ENCODE measurements around the gene AQP5.
A peak's percentile ranks its signal among the peaks of the same experiment; 100 is the strongest.

The AQP5 gene

GRCh38 chr12:49932533-49933130 lies 29.0 kb upstream of the AQP5 start:
- DNase-seq, result no peak

GRCh38 chr12:49933796-49934195 lies 27.9 kb upstream of the AQP5 start:
- no peak for DNase-seq

- DNase-seq, result no peak
These were observed 27.2 kb upstream of the AQP5 start for GRCh38 chr12:49934505-49934904.

DNA sequence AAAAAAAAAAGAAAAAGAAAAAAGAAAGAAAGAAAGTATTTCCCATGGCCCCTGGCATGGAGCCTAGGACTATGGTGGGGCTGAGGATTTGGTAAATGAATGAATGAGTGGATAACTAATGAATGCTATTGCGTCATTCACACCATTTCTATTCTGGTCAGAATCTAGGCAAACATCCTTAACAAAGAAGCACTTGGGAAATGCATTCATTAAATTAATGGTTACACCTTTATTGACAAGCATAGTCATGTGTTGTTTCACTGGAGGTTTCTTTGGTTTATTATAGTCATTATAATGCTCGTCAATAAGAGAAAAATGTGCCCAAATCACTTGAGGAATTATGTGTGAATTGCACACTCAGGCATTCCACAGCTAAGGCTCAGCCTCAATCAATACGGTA lies 24.7 kb upstream of the AQP5 start:
- no peak for DNase-seq

GRCh38 chr12:49937639-49938300 lies 23.9 kb upstream of the AQP5 start:
- DNase-seq, result no peak

DNA sequence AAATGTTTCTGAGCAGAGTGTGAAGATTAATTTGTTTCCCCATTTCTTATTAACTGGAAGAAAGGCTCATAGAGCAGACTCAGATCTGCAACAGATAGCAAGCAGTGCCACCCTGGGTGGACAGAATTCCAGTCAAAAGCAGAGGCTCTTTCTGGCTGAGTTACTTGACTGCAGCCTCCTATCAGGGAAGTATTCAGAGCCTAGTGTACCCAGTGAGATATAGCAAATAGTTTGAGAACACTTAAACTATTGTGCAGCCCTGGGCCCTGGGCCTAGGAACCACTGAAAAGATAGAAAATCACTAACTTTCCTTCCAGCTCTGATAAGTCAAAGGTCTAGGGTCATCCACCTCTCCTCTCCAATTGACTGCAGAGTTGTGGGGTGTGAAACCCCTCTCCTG lies 22.4 kb upstream of the AQP5 start:
- DNase-seq, result no peak

GRCh38 chr12:49939707-49940106 lies 22.0 kb upstream of the AQP5 start:
- no peak for DNase-seq

DNA sequence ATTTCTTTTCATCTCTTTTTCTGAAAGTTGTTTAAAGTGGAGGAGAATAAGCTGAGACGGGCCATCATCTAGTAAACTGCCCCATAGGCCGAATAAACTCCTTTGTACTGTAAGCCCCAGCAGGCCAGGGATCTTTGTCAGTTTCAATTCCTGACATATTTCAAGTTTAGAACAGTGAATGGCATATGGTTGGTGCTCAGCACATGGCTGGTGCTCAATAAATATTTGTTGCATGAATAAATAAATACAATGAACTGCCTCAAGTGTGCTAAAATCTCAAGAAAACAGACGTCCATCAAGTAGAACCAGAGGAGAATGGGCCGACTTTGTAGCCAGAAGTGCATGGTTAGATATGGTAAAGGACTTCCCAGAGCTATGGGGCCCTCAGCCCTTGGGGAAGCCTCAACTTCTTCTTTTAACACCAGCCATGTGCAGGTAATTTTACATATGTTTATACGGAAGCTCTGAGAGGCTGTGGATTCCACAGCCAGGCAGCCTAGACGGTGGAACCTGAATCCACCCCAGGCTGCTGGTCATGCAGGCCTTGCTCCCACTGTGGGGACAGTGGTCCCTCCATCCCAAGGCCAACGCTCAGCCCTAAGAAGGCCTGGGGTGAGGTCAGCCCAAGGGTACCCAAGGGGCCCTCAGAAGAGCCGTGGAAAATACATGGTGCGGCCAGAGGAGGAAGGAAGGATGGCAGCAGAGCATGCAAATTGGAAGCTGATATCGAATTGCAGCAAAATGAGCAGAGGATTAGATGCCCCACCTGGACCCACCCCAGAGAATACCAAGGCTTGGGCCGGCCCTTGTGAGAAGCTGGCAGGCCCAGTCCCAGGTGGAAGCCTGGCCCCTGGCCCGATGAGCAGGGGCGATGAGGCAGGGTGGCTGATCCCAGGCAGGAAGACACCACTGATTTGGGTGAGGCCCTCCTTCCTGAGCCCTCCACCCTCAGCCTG lies 19.8 kb upstream of the AQP5 start:
- no peak for DNase-seq

GRCh38 chr12:49942512-49942893 lies 19.2 kb upstream of the AQP5 start:
- no peak for DNase-seq

DNA sequence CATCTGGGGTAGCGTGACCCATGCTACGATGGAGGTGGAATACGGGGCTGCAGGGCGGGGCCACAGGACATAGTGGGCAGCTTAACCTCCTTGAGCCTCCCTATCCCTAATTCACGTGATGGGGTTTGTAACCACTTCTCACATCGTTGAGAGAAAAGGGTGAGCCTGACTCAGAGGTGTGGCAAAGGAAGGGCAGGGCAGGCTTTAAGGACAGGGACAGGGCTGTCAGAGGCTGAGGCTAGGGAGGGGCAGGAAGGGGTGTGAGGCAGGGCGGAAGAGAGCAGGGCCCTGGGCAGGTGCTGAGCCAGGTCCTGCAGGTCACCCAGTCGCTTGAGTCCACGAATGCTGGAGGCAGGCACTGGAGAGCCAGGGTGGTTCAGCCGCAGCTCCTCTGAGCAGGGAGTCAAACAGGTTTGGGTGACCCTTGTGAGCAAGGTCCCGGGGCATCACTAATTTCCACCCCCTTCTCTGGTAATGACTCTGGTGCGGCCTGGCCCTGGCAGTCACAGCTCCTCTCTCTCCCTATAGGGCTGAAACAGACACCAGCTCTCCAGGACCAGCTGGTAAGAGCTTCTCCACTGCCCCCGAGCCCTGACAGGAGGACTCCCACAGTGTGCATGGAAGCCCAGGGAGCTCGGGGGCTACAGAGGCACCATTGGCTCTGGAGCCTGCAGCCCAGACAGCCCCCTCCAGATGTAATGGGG lies 18.6 kb upstream of the AQP5 start:
- no peak for DNase-seq

GRCh38 chr12:49943625-49943960 lies 18.1 kb upstream of the AQP5 start:
- no peak for DNase-seq

GRCh38 chr12:49944046-49944445 lies 17.6 kb upstream of the AQP5 start:
- no peak for DNase-seq

DNA sequence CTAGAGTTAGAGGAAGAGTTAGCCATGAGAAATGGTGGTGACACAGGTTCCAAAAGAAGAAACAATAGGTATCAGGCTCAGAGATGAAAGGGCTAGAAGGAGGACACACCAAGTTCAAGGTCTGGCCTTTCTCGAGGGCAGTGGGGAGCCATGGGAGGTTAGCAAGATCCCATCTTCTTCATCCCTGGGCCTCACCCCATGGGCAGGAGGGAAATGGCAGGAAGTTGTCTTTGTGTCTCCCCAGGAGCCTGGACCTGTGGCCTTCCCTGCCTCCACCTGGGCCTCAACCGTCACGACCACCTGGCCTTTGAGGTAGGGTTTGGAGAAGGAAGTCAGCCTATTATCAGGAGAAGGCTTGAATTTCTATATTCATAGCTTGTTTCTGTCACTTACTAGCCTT lies 17.0 kb upstream of the AQP5 start:
- no peak for DNase-seq

DNA sequence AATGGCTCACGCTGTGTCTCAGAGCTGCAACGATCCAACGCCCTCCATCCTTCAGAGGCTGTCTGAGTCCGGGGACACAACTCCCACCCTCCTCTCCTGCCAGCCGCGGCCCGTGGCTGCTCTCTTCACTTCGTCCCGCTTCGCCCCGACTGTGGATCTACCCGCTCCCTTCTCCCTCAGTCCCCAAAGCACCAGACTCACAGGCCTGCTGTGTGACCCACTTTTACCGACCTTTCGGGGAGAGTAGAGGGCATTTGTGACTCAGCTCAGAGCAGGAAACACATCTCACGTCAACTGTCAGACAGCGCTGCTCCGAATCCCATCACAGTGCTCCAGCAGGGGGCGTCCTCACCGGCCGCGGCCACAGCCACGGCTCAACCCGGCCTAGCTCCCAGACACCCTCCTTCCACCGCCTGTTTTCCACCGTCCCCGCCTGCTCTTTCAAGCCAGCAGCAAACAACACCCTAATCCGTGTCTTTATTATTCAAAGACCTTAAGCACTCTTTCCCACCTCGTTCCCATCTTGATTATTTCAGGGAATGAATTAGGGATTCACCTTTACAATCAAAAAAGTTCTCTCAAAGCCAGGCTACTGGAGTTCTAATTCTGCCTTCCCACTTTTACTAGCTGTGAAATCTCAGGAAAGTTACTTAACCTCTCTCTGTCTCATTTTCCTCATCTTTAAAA lies 16.1 kb upstream of the AQP5 start:
- DNase-seq, result peak; percentile 85

DNA sequence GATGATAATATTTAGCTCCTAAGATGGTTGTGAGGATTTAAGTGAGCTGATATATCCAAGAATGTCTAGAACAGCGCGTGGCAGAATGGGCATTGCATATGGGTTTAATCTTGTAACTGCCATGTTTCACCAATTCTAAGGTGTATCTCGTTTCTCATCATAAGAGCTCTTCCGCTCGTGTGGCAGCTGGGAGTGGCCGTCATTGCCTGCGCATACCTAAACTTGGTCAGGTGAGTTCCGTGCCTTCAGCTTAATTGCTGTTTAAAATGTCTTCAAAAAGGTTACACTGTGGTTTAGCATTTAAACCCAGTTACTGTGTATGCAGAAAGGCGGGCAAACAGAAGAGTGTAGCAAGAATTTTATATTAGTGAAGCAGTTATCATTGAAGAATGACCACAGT lies 15.6 kb upstream of the AQP5 start:
- no peak for DNase-seq

DNA sequence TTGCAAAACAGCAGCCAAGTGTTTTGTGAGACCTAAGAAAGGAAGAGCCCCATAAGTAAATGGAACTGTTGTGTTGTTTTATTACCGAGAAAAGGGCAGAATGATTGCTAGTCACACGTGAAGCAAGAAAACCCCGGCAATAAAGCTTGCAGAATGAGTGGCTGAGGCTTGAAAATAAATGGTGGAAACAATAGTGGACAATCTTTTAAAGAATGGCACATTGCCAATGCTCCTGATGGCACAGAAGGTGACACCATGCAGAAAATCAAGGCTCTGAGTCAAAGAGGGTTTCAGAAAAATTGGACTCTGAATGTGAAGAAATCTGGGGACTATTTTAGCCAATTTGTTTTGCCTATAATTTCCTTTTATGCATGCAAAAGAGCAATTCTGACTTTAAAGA lies 15.2 kb upstream of the AQP5 start:
- no peak for DNase-seq

GRCh38 chr12:49947593-49948226 lies 14.0 kb upstream of the AQP5 start:
- DNase-seq, result no peak

DNA sequence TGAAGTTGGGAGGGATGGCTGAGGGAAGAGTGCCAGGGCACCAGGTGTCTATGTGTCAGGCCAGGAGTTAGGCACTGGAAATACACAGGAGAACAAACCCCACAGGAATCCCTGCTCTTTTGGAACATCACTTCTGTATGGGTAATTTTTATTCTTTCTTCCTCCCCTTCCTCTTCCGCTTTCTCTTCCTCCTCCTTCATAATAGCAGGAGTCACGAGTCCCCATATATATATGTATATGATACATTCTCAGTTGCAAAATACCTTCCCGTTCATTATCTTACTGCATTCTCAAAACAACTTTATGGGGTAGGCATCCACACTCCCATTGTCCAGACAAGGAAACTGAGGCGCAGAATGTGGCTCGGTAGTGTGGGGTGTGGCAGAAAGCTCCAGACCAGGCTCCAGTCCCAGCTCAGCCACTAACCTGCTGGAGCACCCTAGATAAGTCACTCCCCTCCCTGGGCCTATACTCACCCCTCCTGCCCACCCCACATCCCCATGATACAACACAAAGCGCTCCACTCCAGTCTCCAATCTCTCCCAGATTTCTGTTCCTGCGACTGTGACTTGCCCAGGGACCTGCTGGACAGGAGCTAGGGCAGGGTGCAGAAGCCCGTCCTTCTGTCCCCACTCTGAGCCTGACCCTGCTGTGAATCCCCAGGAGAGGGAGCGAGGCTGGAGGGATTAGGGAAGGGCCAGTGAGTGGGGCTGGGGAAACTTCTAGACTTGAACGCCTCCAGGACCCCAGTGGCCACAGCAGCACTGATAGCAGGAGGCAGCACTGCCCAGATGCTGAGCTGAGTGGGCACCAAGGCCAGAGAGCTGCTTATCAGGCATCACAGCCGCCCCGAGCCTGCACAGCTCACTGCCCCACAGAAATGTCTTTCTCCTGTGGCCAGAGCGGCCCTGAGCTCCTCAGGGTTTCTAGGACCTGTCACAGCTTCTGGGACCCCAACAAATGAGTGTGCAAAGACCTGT lies 12.5 kb upstream of the AQP5 start:
- no peak for DNase-seq

- no peak for DNase-seq
These were observed 11.8 kb upstream of the AQP5 start for GRCh38 chr12:49949866-49950265.

DNA sequence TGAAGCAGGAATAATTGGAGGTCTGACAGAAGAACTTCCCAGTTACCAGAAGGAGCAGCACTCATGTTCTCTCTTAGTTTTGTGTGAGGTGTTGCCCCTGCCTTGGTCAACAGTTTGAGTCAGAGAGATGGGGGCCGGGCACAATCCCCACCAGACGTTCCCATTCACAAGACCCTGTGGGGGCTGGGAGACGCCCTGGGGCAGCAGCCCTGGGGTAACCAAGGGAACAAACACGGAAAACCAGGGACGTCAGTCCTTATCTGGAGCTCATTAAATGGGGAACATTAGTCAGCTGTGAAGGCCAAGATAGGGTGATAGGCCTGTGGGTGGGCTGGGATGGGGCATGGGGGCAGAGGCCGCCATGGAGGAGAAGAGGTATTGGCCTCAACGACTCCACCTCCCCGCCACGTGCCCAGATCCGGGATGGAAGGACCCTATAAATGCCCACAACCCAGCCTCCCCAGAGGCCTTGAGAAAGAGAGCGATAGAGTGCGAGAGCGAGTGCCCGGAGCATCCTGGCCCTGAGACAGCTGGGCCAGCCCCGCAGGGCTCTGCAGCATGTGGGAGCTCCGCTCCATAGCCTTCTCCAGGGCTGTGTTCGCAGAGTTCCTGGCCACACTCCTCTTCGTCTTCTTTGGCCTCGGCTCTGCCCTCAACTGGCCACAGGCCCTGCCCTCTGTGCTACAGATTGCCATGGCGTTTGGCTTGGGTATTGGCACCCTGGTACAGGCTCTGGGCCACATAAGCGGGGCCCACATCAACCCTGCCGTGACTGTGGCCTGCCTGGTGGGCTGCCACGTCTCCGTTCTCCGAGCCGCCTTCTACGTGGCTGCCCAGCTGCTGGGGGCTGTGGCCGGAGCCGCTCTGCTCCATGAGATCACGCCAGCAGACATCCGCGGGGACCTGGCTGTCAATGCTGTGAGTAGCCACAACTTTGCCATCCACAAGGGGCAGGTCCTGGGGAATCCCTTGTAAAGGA lies 11.1 kb upstream of the AQP5 start, which contains the start of gene AQP2:
Gene AQP2 (plus strand): TSS at position 465 of the 979 bp plus-strand sequence. CDS start 94 bp downstream, at position 559.
- DNase-seq, result no peak
